ENCODE data around the gene EREG. TPM values are rescaled to one million over a fixed set of nuclear protein-coding genes. Genes with fewer than 3 reads are reported as not detected.
"Not testable (repeated sequence)": the region's sequence is repeated elsewhere in the genome, so short reads cannot be mapped to it uniquely, and the experiment has no call there.

Gene EREG
- polyA plus RNA-seq, 4 donors = 0.22 to 15.4 (median 0.75) TPM; not detected in 1

DNA sequence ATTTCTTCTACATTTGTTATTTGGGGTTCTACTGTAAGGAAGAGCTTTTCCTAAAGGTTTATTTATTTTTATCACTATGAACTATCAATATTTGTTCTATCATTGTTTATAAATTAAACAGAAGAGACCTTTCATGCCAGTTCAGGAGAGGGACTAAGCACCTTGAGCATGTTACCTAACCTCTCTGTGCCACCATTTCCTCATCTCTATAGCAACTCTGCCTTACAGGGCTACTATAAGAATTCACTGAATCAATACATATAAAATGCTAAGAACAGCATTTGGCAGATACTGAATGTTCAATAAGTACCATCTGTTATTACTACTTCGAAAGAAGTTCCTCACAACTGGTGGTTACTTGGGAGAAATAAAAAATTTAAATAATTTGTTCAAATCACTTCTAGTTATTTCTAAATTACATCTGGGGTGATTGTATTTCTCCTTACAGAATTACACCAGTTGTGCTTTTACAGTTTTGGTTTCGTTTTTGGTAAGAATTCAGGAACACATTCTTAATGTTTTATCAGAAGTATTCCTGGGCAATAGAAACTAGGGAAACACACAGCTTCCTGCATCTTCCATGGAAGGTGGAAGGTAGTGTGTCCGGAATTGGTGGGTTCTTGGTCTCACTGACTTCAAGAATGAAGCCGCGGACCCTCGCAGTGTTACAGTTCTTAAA lies 32.9 kb downstream of the EREG start:
- 44 to 61% (median 45%) methylated on average over 6 of the region's 6 CpGs for WGBS, 3 donors
- FAIRE-seq = peak; percentile 19

DNA sequence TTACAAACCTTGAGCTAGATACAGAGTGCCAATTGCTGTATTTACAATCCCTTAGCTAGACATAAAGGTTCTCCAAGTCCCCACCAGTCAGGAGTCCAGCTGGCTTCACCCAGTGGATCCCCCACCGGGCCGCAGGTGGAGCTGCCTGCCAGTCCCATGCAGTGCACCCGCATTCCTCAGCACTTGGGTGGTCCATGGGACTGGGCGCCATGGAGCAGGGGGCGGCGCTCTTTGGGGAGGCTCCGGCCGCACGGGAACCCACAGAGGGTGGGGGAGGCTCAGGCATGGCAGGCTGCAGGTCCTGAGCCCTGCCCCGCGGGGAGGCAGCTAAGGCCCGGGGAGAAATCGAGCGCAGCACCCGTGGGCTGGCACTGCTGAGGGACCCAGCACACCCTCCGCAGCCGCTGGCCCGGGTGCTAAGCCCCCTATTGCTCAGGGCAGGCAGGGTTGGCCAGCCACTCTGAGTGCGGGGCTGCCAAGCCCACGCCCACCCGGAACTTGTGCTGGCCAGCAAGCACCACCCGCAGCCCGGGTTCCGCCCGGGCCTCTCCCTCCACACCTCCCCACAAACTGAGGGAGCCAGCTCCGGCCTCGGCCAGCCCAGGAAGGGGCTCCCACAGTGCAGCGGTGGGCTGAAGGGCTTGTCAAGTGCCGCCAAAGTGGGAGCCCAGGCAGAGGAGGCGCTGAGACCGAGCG lies 34.1 kb downstream of the EREG start:
- H3K4me3 ChIP-seq (ENCODE audit: low read depth in 1 of 3, low read length in 3 of 3); DNase-seq; H3K36me3 ChIP-seq (ENCODE audit: control insufficient read depth in 3 of 3, insufficient read depth in 2 of 3, low read depth in 1 of 3, low read length in 3 of 3); H3K4me1 ChIP-seq (ENCODE audit: control insufficient read depth in 3 of 3, insufficient read depth in 2 of 3, low read depth in 1 of 3, low read length in 2 of 3); H3K27me3 ChIP-seq (ENCODE audit: control insufficient read depth in 3 of 3, insufficient read depth in 3 of 3, low read length in 3 of 3); H3K27ac ChIP-seq (ENCODE audit: low read depth in 1 of 3, low read length in 2 of 3); H3K9me3 ChIP-seq (ENCODE audit: control insufficient read depth in 2 of 2, insufficient read depth in 1 of 2, low read depth in 1 of 2, low read length in 1 of 2); FAIRE-seq: not testable (repeated sequence)
- WGBS, 3 donors = 91 to 97% (median 94%) methylated on average over 22 to 32 of the region's 32 CpGs

More for the DNA sequence above, 32.9 kb downstream of the EREG start:
- DNase-seq = peak; percentile 23 to 65
- Histone ChIP-seq H3K36me3 (ENCODE audit: control insufficient read depth in 3 of 3, insufficient read depth in 2 of 3, low read depth in 1 of 3, low read length in 3 of 3) (no peaks in the 10 kb centered on the region), H3K9me3 (ENCODE audit: control insufficient read depth in 2 of 2, insufficient read depth in 1 of 2, low read depth in 1 of 2, low read length in 1 of 2) (peaks cover 0 to 9% of the 10 kb centered on the region in 2 donors), H3K4me3 (ENCODE audit: low read depth in 1 of 3, low read length in 3 of 3) (peak overlapping the region in 1 of 3 donors; percentile 26), H3K4me1 (ENCODE audit: control insufficient read depth in 3 of 3, insufficient read depth in 2 of 3, low read depth in 1 of 3, low read length in 2 of 3) (no peaks in the 10 kb centered on the region), H3K27me3 (ENCODE audit: control insufficient read depth in 3 of 3, insufficient read depth in 3 of 3, low read length in 3 of 3) (no peaks in the 10 kb centered on the region), H3K27ac (ENCODE audit: low read depth in 1 of 3, low read length in 2 of 3) (peak overlapping the region in 2 of 3 donors; percentile 11 to 26)

DNA sequence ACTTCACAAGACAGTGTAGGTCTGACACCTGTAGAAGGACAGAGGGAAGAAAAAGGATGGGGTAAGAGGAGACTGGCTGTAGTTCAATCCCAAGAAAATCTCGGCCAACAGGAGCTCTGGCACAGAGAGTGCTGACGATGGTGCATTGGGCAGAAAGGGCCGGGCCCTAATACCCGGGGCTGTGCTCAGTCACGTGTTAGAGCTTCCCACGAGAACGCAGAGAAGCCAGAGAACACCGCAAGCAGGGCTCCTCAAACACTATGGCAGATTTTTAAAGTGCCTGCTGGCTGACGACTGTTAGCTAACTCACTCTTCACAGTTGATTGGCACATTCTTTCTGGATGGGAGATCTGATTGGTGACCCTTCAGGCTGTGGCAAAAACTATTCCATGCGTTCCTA lies 35.5 kb downstream of the EREG start:
- H3K27ac ChIP-seq (ENCODE audit: low read depth in 1 of 3, low read length in 2 of 3) = no peak overlapping the region
- no peaks in the 10 kb centered on the region for H3K27me3 ChIP-seq (ENCODE audit: control insufficient read depth in 3 of 3, insufficient read depth in 3 of 3, low read length in 3 of 3)
- WGBS, 3 donors = 84 to 96% (median 86%) methylated on average over 10 of the region's 10 CpGs
- no peak for FAIRE-seq
- H3K4me1 ChIP-seq (ENCODE audit: control insufficient read depth in 3 of 3, insufficient read depth in 2 of 3, low read depth in 1 of 3, low read length in 2 of 3) = no peaks in the 10 kb centered on the region
- H3K9me3 ChIP-seq (ENCODE audit: control insufficient read depth in 2 of 2, insufficient read depth in 1 of 2, low read depth in 1 of 2, low read length in 1 of 2) = peaks cover 0 to 9% of the 10 kb centered on the region in 2 donors
- no peaks in the 10 kb centered on the region for H3K36me3 ChIP-seq (ENCODE audit: control insufficient read depth in 3 of 3, insufficient read depth in 2 of 3, low read depth in 1 of 3, low read length in 3 of 3)
- no peak overlapping the region for H3K4me3 ChIP-seq (ENCODE audit: low read depth in 1 of 3, low read length in 3 of 3)
- no peak for DNase-seq

DNA sequence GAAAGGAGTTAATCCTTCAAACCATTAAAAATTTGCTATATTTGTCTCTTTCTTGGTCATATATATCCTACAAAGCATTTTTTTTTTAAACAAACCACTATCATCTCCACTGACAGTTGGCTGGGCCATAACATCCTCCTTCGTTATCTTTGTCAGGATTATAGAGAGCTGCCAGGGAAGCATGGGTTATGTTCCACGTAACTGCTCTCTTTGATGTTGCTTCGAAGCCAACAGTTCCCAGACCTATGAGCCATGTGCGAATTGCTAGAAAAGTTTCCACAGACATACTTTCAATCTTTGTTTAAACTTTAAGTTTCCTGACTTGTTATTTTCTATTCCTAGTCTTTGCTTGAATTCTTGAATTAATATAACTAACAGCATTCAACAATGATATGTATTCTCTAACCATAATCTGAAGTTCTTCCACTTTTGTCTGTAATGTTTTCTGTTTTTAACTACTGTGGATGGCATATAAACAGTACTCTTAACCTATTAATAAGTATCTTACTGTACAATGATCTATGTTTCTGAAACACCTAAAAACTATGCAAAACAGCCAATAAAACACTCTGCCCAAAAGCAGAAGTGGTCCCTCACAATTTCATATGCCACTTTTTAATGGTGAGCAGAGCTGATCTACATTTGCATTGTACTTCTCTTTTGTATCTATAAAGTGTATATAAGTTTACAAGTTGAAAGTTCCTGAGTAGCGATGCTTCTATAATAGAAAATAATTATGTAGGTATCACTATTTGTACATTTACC lies 37.9 kb downstream of the EREG start:
- DNase-seq (no peak), FAIRE-seq (peak; percentile 15)
- no peak overlapping the region for H3K27ac ChIP-seq (ENCODE audit: low read depth in 1 of 3, low read length in 2 of 3)
- H3K27me3 ChIP-seq (ENCODE audit: control insufficient read depth in 3 of 3, insufficient read depth in 3 of 3, low read length in 3 of 3) = no peaks in the 10 kb centered on the region
- no peaks in the 10 kb centered on the region for H3K36me3 ChIP-seq (ENCODE audit: control insufficient read depth in 3 of 3, insufficient read depth in 2 of 3, low read depth in 1 of 3, low read length in 3 of 3)
- WGBS, 3 donors = 66 to 82% (median 82%) methylated on average over 5 of the region's 5 CpGs
- peaks cover 0 to 9% of the 10 kb centered on the region in 2 donors for H3K9me3 ChIP-seq (ENCODE audit: control insufficient read depth in 2 of 2, insufficient read depth in 1 of 2, low read depth in 1 of 2, low read length in 1 of 2)
- H3K4me1 ChIP-seq (ENCODE audit: control insufficient read depth in 3 of 3, insufficient read depth in 2 of 3, low read depth in 1 of 3, low read length in 2 of 3) = no peaks in the 10 kb centered on the region
- H3K4me3 ChIP-seq (ENCODE audit: low read depth in 1 of 3, low read length in 3 of 3) = no peak overlapping the region

DNA sequence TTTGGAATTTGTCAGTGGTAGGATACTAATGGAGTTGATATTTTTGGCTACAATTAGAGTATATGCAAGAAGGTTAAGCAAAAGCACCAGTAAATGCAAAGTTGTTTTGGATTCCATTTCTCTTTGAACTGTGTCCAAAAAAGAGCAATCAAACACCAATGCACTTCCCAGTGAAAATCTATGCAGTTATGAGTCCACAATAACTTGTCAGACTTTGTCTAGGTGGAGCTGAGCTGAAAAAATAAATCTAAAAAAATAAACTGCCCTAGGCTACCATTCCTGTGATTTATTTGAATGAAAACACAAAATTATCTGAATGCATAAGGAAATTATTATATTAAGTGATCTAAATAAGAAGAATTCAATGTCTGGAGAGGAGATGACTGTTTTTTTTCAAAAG lies 42.9 kb downstream of the EREG start:
- no peak overlapping the region for H3K27ac ChIP-seq (ENCODE audit: low read depth in 1 of 3, low read length in 2 of 3)
- H3K27me3 ChIP-seq (ENCODE audit: control insufficient read depth in 3 of 3, insufficient read depth in 3 of 3, low read length in 3 of 3) = no peaks in the 10 kb centered on the region
- DNase-seq = no peak
- no peaks in the 10 kb centered on the region for H3K4me1 ChIP-seq (ENCODE audit: control insufficient read depth in 3 of 3, insufficient read depth in 2 of 3, low read depth in 1 of 3, low read length in 2 of 3)
- no peaks in the 10 kb centered on the region for H3K9me3 ChIP-seq (ENCODE audit: control insufficient read depth in 2 of 2, insufficient read depth in 1 of 2, low read depth in 1 of 2, low read length in 1 of 2)
- no peak overlapping the region for H3K4me3 ChIP-seq (ENCODE audit: low read depth in 1 of 3, low read length in 3 of 3)
- no peak for FAIRE-seq
- no peaks in the 10 kb centered on the region for H3K36me3 ChIP-seq (ENCODE audit: control insufficient read depth in 3 of 3, insufficient read depth in 2 of 3, low read depth in 1 of 3, low read length in 3 of 3)

DNA sequence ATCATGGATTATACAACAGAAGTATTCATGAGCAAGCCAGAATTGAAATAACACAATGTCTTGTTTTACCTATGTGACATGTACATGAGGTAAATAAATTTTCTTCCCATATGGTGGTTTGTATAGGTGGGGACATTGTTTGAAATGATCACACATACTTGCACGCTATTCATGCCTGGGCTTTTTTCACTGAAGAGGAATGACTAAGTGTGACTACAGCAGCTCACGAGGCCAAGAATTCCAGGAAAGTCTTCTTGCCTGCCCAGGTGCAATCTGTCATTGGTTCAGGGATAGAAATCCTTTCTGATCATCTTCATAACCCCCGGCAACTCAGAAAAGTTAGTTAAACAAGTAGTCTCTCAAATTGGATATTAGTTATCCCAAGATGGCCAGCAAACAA lies 43.7 kb downstream of the EREG start:
- no peak overlapping the region for H3K4me3 ChIP-seq (ENCODE audit: low read depth in 1 of 3, low read length in 3 of 3)
- FAIRE-seq (no peak), DNase-seq (no peak)
- H3K27me3 ChIP-seq (ENCODE audit: control insufficient read depth in 3 of 3, insufficient read depth in 3 of 3, low read length in 3 of 3) = no peaks in the 10 kb centered on the region
- no peak overlapping the region for H3K27ac ChIP-seq (ENCODE audit: low read depth in 1 of 3, low read length in 2 of 3)
- H3K36me3 ChIP-seq (ENCODE audit: control insufficient read depth in 3 of 3, insufficient read depth in 2 of 3, low read depth in 1 of 3, low read length in 3 of 3) = no peaks in the 10 kb centered on the region
- H3K4me1 ChIP-seq (ENCODE audit: control insufficient read depth in 3 of 3, insufficient read depth in 2 of 3, low read depth in 1 of 3, low read length in 2 of 3) = no peaks in the 10 kb centered on the region
- 88 to 89% (median 88%) methylated on average over 3 of the region's 3 CpGs for WGBS, 3 donors
- H3K9me3 ChIP-seq (ENCODE audit: control insufficient read depth in 2 of 2, insufficient read depth in 1 of 2, low read depth in 1 of 2, low read length in 1 of 2) = no peaks in the 10 kb centered on the region

DNA sequence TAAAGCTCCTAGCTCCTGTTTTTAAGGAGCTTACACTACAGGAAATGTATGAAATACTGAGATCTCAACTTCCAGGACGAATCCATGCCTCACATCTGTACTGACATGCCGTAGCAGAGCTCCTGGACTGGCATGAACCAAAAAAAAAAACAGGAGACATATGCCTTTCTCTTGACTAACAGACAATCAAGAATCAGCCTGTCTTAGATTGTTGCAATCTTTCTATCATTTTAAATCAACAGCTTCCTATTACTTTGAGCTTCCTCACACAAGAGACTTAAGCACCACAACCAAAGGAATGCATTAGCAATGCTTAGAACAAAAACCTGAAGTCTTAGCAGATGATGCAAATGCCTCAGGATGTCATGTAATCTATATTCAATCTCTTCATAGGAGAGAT lies 45.3 kb downstream of the EREG start:
- no peaks in the 10 kb centered on the region for H3K27me3 ChIP-seq (ENCODE audit: control insufficient read depth in 3 of 3, insufficient read depth in 3 of 3, low read length in 3 of 3)
- DNase-seq (no peak), FAIRE-seq (no peak)
- H3K4me3 ChIP-seq (ENCODE audit: low read depth in 1 of 3, low read length in 3 of 3) = no peak overlapping the region
- no peak overlapping the region for H3K27ac ChIP-seq (ENCODE audit: low read depth in 1 of 3, low read length in 2 of 3)
- H3K4me1 ChIP-seq (ENCODE audit: control insufficient read depth in 3 of 3, insufficient read depth in 2 of 3, low read depth in 1 of 3, low read length in 2 of 3) = no peaks in the 10 kb centered on the region
- no peaks in the 10 kb centered on the region for H3K36me3 ChIP-seq (ENCODE audit: control insufficient read depth in 3 of 3, insufficient read depth in 2 of 3, low read depth in 1 of 3, low read length in 3 of 3)
- WGBS, 3 donors = 72 to 82% (median 78%) methylated on average over 2 of the region's 2 CpGs
- no peaks in the 10 kb centered on the region for H3K9me3 ChIP-seq (ENCODE audit: control insufficient read depth in 2 of 2, insufficient read depth in 1 of 2, low read depth in 1 of 2, low read length in 1 of 2)

DNA sequence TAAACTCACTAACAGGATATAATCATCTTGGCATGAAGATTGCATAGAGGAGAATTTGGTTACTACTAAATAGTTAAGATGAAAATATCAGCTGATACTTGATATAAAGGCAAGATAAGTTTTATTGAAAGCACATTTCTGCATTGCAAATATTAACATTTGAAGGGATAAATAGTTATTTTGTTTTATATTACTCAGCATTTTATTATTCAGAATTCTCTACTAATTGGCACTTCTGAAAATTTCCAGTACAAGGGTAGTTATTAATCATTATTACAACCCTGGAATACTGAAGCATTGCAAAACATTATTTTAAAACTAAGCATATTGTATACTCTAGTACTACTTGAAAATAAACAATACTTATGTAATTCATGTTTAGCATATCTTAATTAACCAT lies 47.3 kb downstream of the EREG start:
- no peak overlapping the region for H3K27ac ChIP-seq (ENCODE audit: low read depth in 1 of 3, low read length in 2 of 3)
- FAIRE-seq (peak; percentile 26), DNase-seq (no peak)
- H3K36me3 ChIP-seq (ENCODE audit: control insufficient read depth in 3 of 3, insufficient read depth in 2 of 3, low read depth in 1 of 3, low read length in 3 of 3) = no peaks in the 10 kb centered on the region
- no peaks in the 10 kb centered on the region for H3K27me3 ChIP-seq (ENCODE audit: control insufficient read depth in 3 of 3, insufficient read depth in 3 of 3, low read length in 3 of 3)
- H3K9me3 ChIP-seq (ENCODE audit: control insufficient read depth in 2 of 2, insufficient read depth in 1 of 2, low read depth in 1 of 2, low read length in 1 of 2) = no peaks in the 10 kb centered on the region
- H3K4me3 ChIP-seq (ENCODE audit: low read depth in 1 of 3, low read length in 3 of 3) = no peak overlapping the region
- H3K4me1 ChIP-seq (ENCODE audit: control insufficient read depth in 3 of 3, insufficient read depth in 2 of 3, low read depth in 1 of 3, low read length in 2 of 3) = no peaks in the 10 kb centered on the region
